SH-SY5Y (cell line): ENCODE data around the gene SURF6.

Experiments
- GATA2 ChIP-seq: IDR thresholded peaks from 2 replicates; pipeline ENCODE4 v1.6.1; 2011; ENCODE audit warnings: mild to moderate bottlenecking, low read depth, low read length
- GATA3 ChIP-seq: IDR thresholded peaks from 2 replicates; pipeline ENCODE4 v1.6.1; 2011; ENCODE audit warnings: low read depth, mild to moderate bottlenecking, low read length, moderate library complexity

- TF ChIP-seq GATA2 (no peak), GATA3 (no peak)
These were observed at the start of gene SURF6 for GRCh38 chr9:133335924-133336811.
